Lower leg skin (tissue), 4 donors: ENCODE data around the gene HSD3B1. TPM values are rescaled to one million over a fixed set of nuclear protein-coding genes. Genes with fewer than 3 reads are reported as not detected.
"Not testable (repeated sequence)": the region's sequence is repeated elsewhere in the genome, so short reads cannot be mapped to it uniquely, and the experiment has no call there.

Experiments used
- DNase-seq, 2 donors: peaks; one replicate each; pipeline ENCODE4 v3.0.0-alpha.2; 2019; ENCODE audit warnings: low spot score in 2 of 2
- H3K4me3 ChIP-seq: fragments of 200-600 bp; sonication (generic); 2 replicates; pipeline ENCODE4 v1.5.1; 2017; ENCODE audit warnings: mild to moderate bottlenecking, low read depth; ENCODE audit not compliant: poor library complexity, severe bottlenecking
- CTCF ChIP-seq, 3 donors: fragments of 450-650 bp; IDR thresholded peaks; one replicate each; pipeline ENCODE4 v1.5.1; 2016; ENCODE audit warnings: antibody characterized with exemption in 3 of 3, mild to moderate bottlenecking in 3 of 3, moderate library complexity in 2 of 3
- POLR2A ChIP-seq, 2 donors: fragments of 450-650 bp; IDR thresholded peaks; one replicate each; pipeline ENCODE4 v1.6.1; 2016 to 2017; ENCODE audit warnings: antibody characterized with exemption in 2 of 2, mild to moderate bottlenecking in 1 of 2, moderate library complexity in 1 of 2
- WGBS, 2 donors: methylation state at CpG; one replicate each; pipeline ENCODE4 v1.1.5; 2018; 5-methylcytosine and 5-hydroxymethylcytosine counted together
- intact Hi-C: fragments of 100-400 bp; cut with DNase I; formaldehyde crosslinking; loops from one replicate; pipeline ENCODE4 v1.15.0; 2023; ENCODE audit warnings: low total_unique reads
- total RNA-seq, 4 donors: library from RNA; depleted of rRNA; stranded (reverse); fragments of >200 nt; gene quantifications; one replicate each; pipeline ENCODE4 v1.1.0, GENCODE V29; 2016

The HSD3B1 gene
- total RNA-seq, 4 donors from 2014 or later, result 0.30 to 10.3 (median 1.6) TPM

- TF ChIP-seq CTCF (IDR thresholded peaks at IDR 0.05) (no peak), POLR2A (IDR thresholded peaks at IDR 0.05) (no peak)
- H3K4me3 ChIP-seq, result no peak overlapping the region
- intact Hi-C loops, result no loop called here
- DNase-seq, result no peak
These were observed 47.2 kb downstream of the HSD3B1 start for GRCh38 chr1:119554183-119554582.

GRCh38 chr1:119556423-119556822, 49.4 kb downstream of the HSD3B1 start:
- H3K4me3 ChIP-seq, result no peak overlapping the region
- no peak for TF ChIP-seq CTCF (IDR thresholded peaks at IDR 0.05)
- no peak for TF ChIP-seq POLR2A (IDR thresholded peaks at IDR 0.05)
- no peak for DNase-seq
- WGBS, 2 donors, result 74 to 78% methylated on average over 3 of the region's 3 CpGs
- intact Hi-C loops, result no loop called here

- intact Hi-C loops, H3K4me3 ChIP-seq, DNase-seq: not testable (repeated sequence)
- WGBS, 2 donors, result 78 to 90% methylated on average over 3 of the region's 3 CpGs
These were observed 53.4 kb downstream of the HSD3B1 start for GRCh38 chr1:119560402-119560801.

- TF ChIP-seq CTCF (IDR thresholded peaks at IDR 0.05) (no peak), POLR2A (IDR thresholded peaks at IDR 0.05) (no peak)
- intact Hi-C loops, result no loop called here
- no peak overlapping the region for H3K4me3 ChIP-seq
- 84 to 87% methylated on average over 3 of the region's 3 CpGs for WGBS, 2 donors
- DNase-seq, result no peak
These were observed 57.5 kb downstream of the HSD3B1 start for GRCh38 chr1:119564548-119564947.

Other genes with a start within 250 kb of the HSD3B1 start
- gene HAO2, start 138.4 kb upstream of the HSD3B1 start, total RNA-seq, result 1 to 10 TPM in 3 of 4 donors, under 1 TPM in 1; 0.30 to 7.0 (median 2.7) TPM
- gene HSD3B2, start 92.1 kb upstream of the HSD3B1 start, total RNA-seq, result not detected
- gene ZNF697, start 141.1 kb downstream of the HSD3B1 start, total RNA-seq, result 1 to 10 TPM; 2.3 to 5.4 (median 3.6) TPM
- gene PHGDH, start 204.7 kb downstream of the HSD3B1 start, total RNA-seq, result 10 to 100 TPM; 55.1 to 94.2 (median 73.5) TPM